Prostate gland (tissue), 2 donors: ENCODE measurements around the gene CDC42SE1.

ENCODE experiments used
- CTCF ChIP-seq, 4 experiments: fragments of 200-600 bp in 2 of 4; fragments of 450-650 bp in 2 of 4; sonication (generic) in 2 of 4; IDR thresholded peaks; 1 replicate in 3 of 4; 2 replicates in 1 of 4; pipeline ENCODE4 v1.5.1; 2016 to 2019; ENCODE audit warnings: antibody characterized with exemption in 4 of 4, mild to moderate bottlenecking in 2 of 4, moderate library complexity in 2 of 4
- POLR2A ChIP-seq: fragments of 450-650 bp; IDR thresholded peaks from one replicate; pipeline ENCODE4 v1.6.1; 2016; ENCODE audit warnings: antibody characterized with exemption, mild to moderate bottlenecking

- TF ChIP-seq CTCF (IDR thresholded peaks at IDR 0.05) (no peak), POLR2A (no peak)
These were observed 50.2 kb downstream of the CDC42SE1 start for GRCh38 chr1:151009206-151009587.
